H1 (cell line): ENCODE results near the gene KRAS. TPM values are rescaled to one million over a fixed set of nuclear protein-coding genes. Genes with fewer than 3 reads are reported as not detected.

Experiments
- CTCF ChIA-PET: fragments of 300-600 bp; sonication (Branson Sonifier 250); formaldehyde crosslinking; loops from one replicate; lab custom pipeline; 2021; ENCODE audit not compliant: partially characterized antibody; lab: Charles Lee
- POLR2A ChIA-PET: fragments of 300-600 bp; sonication (Branson Sonifier 250); formaldehyde crosslinking; loops from one replicate; lab custom pipeline; 2021; ENCODE audit warnings: inconsistent platforms; ENCODE audit not compliant: partially characterized antibody; lab: Charles Lee
- DNase-seq, 2 experiments: peaks; one replicate each; pipeline versions ENCODE4 v3.0.0 to v3.0.0-alpha.2; 2010 to 2022; ENCODE audit warnings: low spot score in 2 of 2, low read depth in 1 of 2, mixed read lengths in 1 of 2
- FAIRE-seq: peaks from 2 replicates; lab custom pipeline; 2011; peaks lifted over from hg19 to GRCh38; lab: Jason Lieb, UNC
- H2AFZ ChIP-seq: 2 replicates; pipeline ENCODE4 v1.8.1; 2012; ENCODE audit warnings: low read length, inconsistent platforms
- H2AK5ac ChIP-seq: 2 replicates; pipeline ENCODE4 v1.6.1; 2013; ENCODE audit warnings: low read depth, low read length
- H2BK120ac ChIP-seq: replicated peaks from 2 replicates; pipeline ENCODE3; 2013; ENCODE audit warnings: low read depth, low read length, inconsistent platforms
- H2BK12ac ChIP-seq: 2 replicates; pipeline ENCODE4 v1.6.1; 2013; ENCODE audit warnings: low read depth, low read length
- H2BK15ac ChIP-seq: 2 replicates; pipeline ENCODE4 v1.6.1; 2013; ENCODE audit warnings: low read length
- H2BK20ac ChIP-seq: 2 replicates; pipeline ENCODE4 v1.6.1; 2013; ENCODE audit warnings: low read length
- H2BK5ac ChIP-seq: 2 replicates; pipeline ENCODE4 v1.6.1; 2013; ENCODE audit warnings: low read depth, low read length
- H3K14ac ChIP-seq: 2 replicates; pipeline ENCODE4 v1.6.1; 2013; ENCODE audit warnings: inconsistent platforms; ENCODE audit not compliant: insufficient read length
- H3K18ac ChIP-seq: 2 replicates; pipeline ENCODE4 v1.6.1; 2013; ENCODE audit warnings: low read length; ENCODE audit errors: extremely low read depth
- H3K23ac ChIP-seq: 2 replicates; pipeline ENCODE4 v1.6.1; 2013; ENCODE audit warnings: inconsistent platforms; ENCODE audit not compliant: insufficient read length
- H3K23me2 ChIP-seq: 2 replicates; pipeline ENCODE4 v1.6.1; 2013; ENCODE audit warnings: low read depth, low read length
- H3K27ac ChIP-seq: 2 replicates; pipeline ENCODE4 v1.6.1; 2011; ENCODE audit warnings: low read depth, low read length, inconsistent platforms
- H3K27me3 ChIP-seq, 4 experiments: replicated peaks in 1 of 4; 1 replicate in 1 of 4; 2 replicates in 3 of 4; pipeline versions ENCODE4 v1.6.1 to v1.8.1; 2011 to 2013; ENCODE audit warnings: low read length in 3 of 4, mild to moderate bottlenecking in 3 of 4, inconsistent platforms in 2 of 4, mixed read lengths in 2 of 4, moderate library complexity in 1 of 4; ENCODE audit not compliant: control insufficient read depth in 3 of 4, insufficient read depth in 3 of 4; ENCODE audit errors: extremely low read depth in 1 of 4
- H3K36me3 ChIP-seq, 4 experiments: 2 replicates each; pipeline versions ENCODE4 v1.6.1 to v1.8.1; 2011 to 2013; ENCODE audit warnings: mild to moderate bottlenecking in 4 of 4, low read length in 3 of 4, moderate library complexity in 2 of 4, control low read depth in 1 of 4, inconsistent platforms in 1 of 4; ENCODE audit not compliant: insufficient read depth in 4 of 4, control insufficient read depth in 2 of 4
- H3K4ac ChIP-seq: replicated peaks from 2 replicates; pipeline ENCODE3; 2013; ENCODE audit warnings: low read length, low read depth, mixed read lengths, inconsistent platforms; ENCODE audit not compliant: insufficient read length
- H3K4me1 ChIP-seq, 4 experiments: replicated peaks in 1 of 4; 1 replicate in 1 of 4; 2 replicates in 3 of 4; pipeline versions ENCODE4 v1.6.1 to v1.8.1; 2011 to 2013; ENCODE audit warnings: low read length in 3 of 4, inconsistent platforms in 2 of 4, mixed read lengths in 1 of 4; ENCODE audit not compliant: insufficient read depth in 4 of 4, control insufficient read depth in 3 of 4
- H3K4me2 ChIP-seq, 2 experiments: 2 replicates each; pipeline versions ENCODE4 v1.6.1 to v1.8.1; 2011 to 2013; ENCODE audit warnings: low read depth in 2 of 2, low read length in 2 of 2, control low read depth in 1 of 2, inconsistent platforms in 1 of 2, mild to moderate bottlenecking in 1 of 2; ENCODE audit not compliant: insufficient read depth in 1 of 2
- H3K4me3 ChIP-seq, 4 experiments: fragments of 200-600, 300-600 bp in 1 of 4; sonication (generic), shearing (Covaris generic), sonication (Bioruptor Twin) in 1 of 4; 2 replicates each; pipeline versions ENCODE4 v1.5.1 to v1.8.1; 2011 to 2016; ENCODE audit warnings: low read length in 4 of 4, low read depth in 3 of 4, control low read depth in 2 of 4, inconsistent platforms in 2 of 4, mild to moderate bottlenecking in 2 of 4, mixed read lengths in 1 of 4, moderate library complexity in 1 of 4; ENCODE audit not compliant: insufficient read depth in 2 of 4; ENCODE audit errors: extremely low read depth in 1 of 4
- H3K56ac ChIP-seq: replicated peaks from 2 replicates; pipeline ENCODE3; 2013; ENCODE audit warnings: low read depth, mild to moderate bottlenecking, mixed read lengths, low read length, inconsistent platforms; ENCODE audit not compliant: insufficient read length
- H3K79me1 ChIP-seq: 2 replicates; pipeline ENCODE4 v1.6.1; 2013; ENCODE audit warnings: low read depth, low read length, control low read depth
- H3K79me2 ChIP-seq, 2 experiments: 2 replicates each; pipeline versions ENCODE4 v1.6.1 to v1.8.1; 2012 to 2013; ENCODE audit warnings: low read length in 2 of 2, mild to moderate bottlenecking in 2 of 2, inconsistent platforms in 1 of 2; ENCODE audit not compliant: insufficient read depth in 2 of 2, control insufficient read depth in 1 of 2
- H3K9ac ChIP-seq, 4 experiments: replicated peaks in 1 of 4; 1 replicate in 1 of 4; 2 replicates in 3 of 4; pipeline versions ENCODE4 v1.6.1 to v1.8.1; 2011 to 2013; ENCODE audit warnings: low read depth in 3 of 4, low read length in 3 of 4, control low read depth in 2 of 4, mild to moderate bottlenecking in 2 of 4, moderate library complexity in 2 of 4, inconsistent platforms in 1 of 4; ENCODE audit errors: extremely low read depth in 1 of 4
- H3K9me3 ChIP-seq, 2 experiments: 2 replicates each; pipeline versions ENCODE4 v1.6.1 to v1.8.1; 2012 to 2013; ENCODE audit warnings: mild to moderate bottlenecking in 2 of 2, moderate library complexity in 2 of 2, control low read depth in 1 of 2, inconsistent platforms in 1 of 2, low read depth in 1 of 2, low read length in 1 of 2, mixed read lengths in 1 of 2; ENCODE audit not compliant: insufficient read depth in 2 of 2
- H4K20me1 ChIP-seq, 2 experiments: replicated peaks in 1 of 2; 2 replicates each; pipeline versions ENCODE3 to v1.8.1; 2011 to 2013; ENCODE audit warnings: inconsistent platforms in 2 of 2, low read length in 2 of 2, mild to moderate bottlenecking in 1 of 2; ENCODE audit not compliant: insufficient read depth in 2 of 2, control insufficient read depth in 1 of 2
- H4K5ac ChIP-seq: 2 replicates; pipeline ENCODE4 v1.6.1; 2013; ENCODE audit warnings: low read length, low read depth, mixed read lengths, inconsistent platforms; ENCODE audit not compliant: insufficient read length
- H4K8ac ChIP-seq: 2 replicates; pipeline ENCODE4 v1.8.0; 2013; ENCODE audit warnings: mild to moderate bottlenecking, moderate library complexity, low read length, inconsistent platforms; ENCODE audit not compliant: insufficient read depth; ENCODE audit errors: extremely low read depth
- H4K91ac ChIP-seq: replicated peaks from 2 replicates; pipeline ENCODE3; 2013; ENCODE audit warnings: low read length, mixed read lengths, inconsistent platforms; ENCODE audit not compliant: insufficient read length
- BCL11A ChIP-seq, 2 experiments: IDR thresholded peaks; one replicate each; pipeline ENCODE4 v1.6.1; 2011; ENCODE audit warnings: low read depth in 2 of 2, low read length in 2 of 2, mild to moderate bottlenecking in 2 of 2
- BRCA1 ChIP-seq: IDR thresholded peaks from 2 replicates; pipeline ENCODE4 v1.6.1; 2012; ENCODE audit warnings: low read depth, low read length, improper control_type of control experiment
- CEBPB ChIP-seq: IDR thresholded peaks from 2 replicates; pipeline ENCODE4 v1.6.1; 2012; ENCODE audit warnings: low read depth, low read length
- CHD1 ChIP-seq: IDR thresholded peaks from 2 replicates; pipeline ENCODE4 v1.6.1; 2012; ENCODE audit warnings: low read depth, low read length, improper control_type of control experiment
- CREB1 ChIP-seq: IDR thresholded peaks from 2 replicates; pipeline ENCODE4 v1.6.1; 2012; ENCODE audit warnings: inconsistent platforms
- EZH2 ChIP-seq: fragments of 200-600 bp; sonication (generic); IDR thresholded peaks from 2 replicates; pipeline ENCODE4 v1.7.1; 2012; ENCODE audit warnings: low read depth, mild to moderate bottlenecking, moderate library complexity, low read length, inconsistent platforms; ENCODE audit not compliant: severe bottlenecking
- GABPA ChIP-seq: IDR thresholded peaks from 2 replicates; pipeline ENCODE4 v1.6.1; 2011; ENCODE audit warnings: mild to moderate bottlenecking, low read length, moderate library complexity, borderline replicate concordance; ENCODE audit not compliant: insufficient read depth
- GTF2F1 ChIP-seq: IDR thresholded peaks from 2 replicates; pipeline ENCODE4 v1.6.1; 2012; ENCODE audit warnings: low read depth, low read length, improper control_type of control experiment, borderline replicate concordance
- NANOG ChIP-seq: IDR thresholded peaks from 2 replicates; pipeline ENCODE4 v1.6.1; 2011; ENCODE audit warnings: low read length, low read depth, mild to moderate bottlenecking, inconsistent platforms; ENCODE audit not compliant: insufficient read depth, poor library complexity, severe bottlenecking
- RFX5 ChIP-seq: IDR thresholded peaks from 2 replicates; pipeline ENCODE4 v1.6.1; 2011; ENCODE audit warnings: low read depth, low read length, improper control_type of control experiment, borderline replicate concordance
- SAP30 ChIP-seq: fragments of 300-600 bp; sonication (generic); IDR thresholded peaks from 2 replicates; pipeline ENCODE4 v1.7.1; 2012; ENCODE audit warnings: low read length, moderate library complexity, mild to moderate bottlenecking, inconsistent platforms; ENCODE audit not compliant: insufficient read depth, insufficient replicate concordance
- WGBS, 2 experiments: shearing (Covaris generic) in 1 of 2; methylation state at CpG; one replicate each; pipeline versions ENCODE4 v1.1.6 to v1.1.7; 2013 to 2015; ENCODE audit warnings: low lambda C conversion rate in 2 of 2, mixed read lengths in 2 of 2, inconsistent platforms in 1 of 2, low coverage in 1 of 2, missing lambda C conversion rate in 1 of 2; ENCODE audit not compliant: insufficient replicate concordance in 2 of 2, insufficient coverage in 1 of 2, insufficient read length in 1 of 2; ENCODE audit errors: extremely low coverage in 1 of 2, missing lambda C conversion rate in 1 of 2; 5-methylcytosine and 5-hydroxymethylcytosine counted together
- polyA plus RNA-seq, 7 experiments: library from polyadenylated mRNA; depleted of rRNA in 3 of 7; stranded (reverse) in 5 of 7; unstranded in 2 of 7; fragments of >200 nt in 5 of 7; fragments of 200-250 nt in 2 of 7; gene quantifications; 1 replicate in 5 of 7; 2 replicates in 1 of 7; 4 replicates in 1 of 7; pipeline versions ENCODE4 v1.2.1 to v1.2.3, GENCODE V29; 2011 to 2013; ENCODE audit warnings: missing spikeins in 2 of 7, mixed read lengths in 2 of 7
- total RNA-seq: library from RNA; stranded (reverse); fragmentation: NEBNext Ultra II Directional; extraction: Animal tissue kit (Norgen Biotek cat#: 25700); gene quantifications from 2 replicates; pipeline ENCODE4 v1.2.1, GENCODE V29; 2021
- TF ChIP-seq, protein P1 (sequence below), 3 experiments: IDR thresholded peaks; 1 replicate in 2 of 3; 2 replicates in 1 of 3; pipeline versions ENCODE4 v1.5.1 to v1.6.1; 2011; ENCODE audit warnings: low read length in 3 of 3, mild to moderate bottlenecking in 3 of 3, inconsistent platforms in 2 of 3, low read depth in 1 of 3, moderate library complexity in 1 of 3; ENCODE audit not compliant: insufficient read depth in 1 of 3; ENCODE audit errors: control extremely low read depth in 1 of 3

KRAS gene
- total and polyA plus RNA-seq, 2 of the 8 experiments (the other 6 are each of a cell fraction or from before 2014, with no cell fraction given) = 24.8 to 64.6 TPM

DNA sequence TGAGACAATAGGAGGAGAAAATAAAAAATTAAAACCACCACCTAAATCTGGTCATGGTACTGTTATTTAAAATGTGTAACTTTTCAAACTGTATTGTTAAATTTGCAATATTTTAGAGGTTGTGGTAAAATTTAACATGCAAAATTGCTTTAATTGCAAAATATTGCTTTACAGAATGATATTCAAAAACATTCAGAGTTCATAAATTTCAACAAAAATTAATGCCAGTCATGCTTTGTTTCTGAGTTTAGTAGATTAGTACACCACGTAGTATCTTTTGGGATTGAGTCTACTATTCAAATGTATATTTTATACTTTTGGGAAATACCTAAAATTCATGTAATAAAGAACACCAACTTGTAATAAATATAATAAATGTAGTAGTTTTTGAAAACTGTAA lies 37.4 kb downstream of the KRAS start:
- Histone ChIP-seq H4K20me1 (no peaks in the 10 kb centered on the region), H2BK120ac (no peak overlapping the region), H2BK5ac (no peak overlapping the region), H2BK15ac (no peak overlapping the region), H3K79me1 (no peaks in the 10 kb centered on the region), H3K56ac (no peak overlapping the region), H3K27me3 (no peaks in the 10 kb centered on the region), H3K4me3 (no peak overlapping the region), H4K5ac (no peak overlapping the region), H2BK20ac (no peak overlapping the region), H3K4me2 (no peak overlapping the region), H3K18ac (no peak overlapping the region), H3K4me1 (no peaks in the 10 kb centered on the region), H3K27ac (no peak overlapping the region), H4K8ac (no peak overlapping the region), H3K36me3 (peaks cover 0 to 18% (median 1%) of the 10 kb centered on the region in 4 experiments; a peak in 2 of 8 replicates), H2AFZ (no peak overlapping the region), H2AK5ac (no peak overlapping the region), H3K23me2 (no peaks in the 10 kb centered on the region), H3K23ac (no peak overlapping the region), H2BK12ac (no peak overlapping the region), H3K4ac (no peak overlapping the region), H3K9ac (no peak overlapping the region), H4K91ac (no peak overlapping the region), H3K14ac (no peak overlapping the region), H3K79me2 (no peaks in the 10 kb centered on the region), H3K9me3 (no peaks in the 10 kb centered on the region)
- FAIRE-seq (no peak), DNase-seq (no peak)
- ChIA-PET POLR2A (interaction anchor here (0.7 to 1.5 kb wide), 2 partner anchors 11 to 154 kb away, joined by 3 to 4 read pairs; no protein-coding TSS in a partner anchor), CTCF (interaction anchor here (1.0 to 1.5 kb wide), 2 partner anchors 28 to 344 kb away, joined by 3 read pairs; no protein-coding TSS in a partner anchor)
- 83% methylated on average over 1 of the region's 1 CpG; no CpG with 5 or more reads in 1 of the 2 experiments for WGBS, 2 experiments
- TF ChIP-seq CEBPB = no peak
- no peak for TF ChIP-seq BRCA1
- TF ChIP-seq BCL11A (IDR thresholded peaks at IDR 0.05; ENCODE audit: low read depth in 2 of 2, low read length in 2 of 2) = no peak
- no peak for TF ChIP-seq SAP30
- TF ChIP-seq NANOG = no peak
- TF ChIP-seq EZH2 = no peak
- TF ChIP-seq GTF2F1 = no peak
- no peak for TF ChIP-seq CREB1
- TF ChIP-seq, protein P1, sequence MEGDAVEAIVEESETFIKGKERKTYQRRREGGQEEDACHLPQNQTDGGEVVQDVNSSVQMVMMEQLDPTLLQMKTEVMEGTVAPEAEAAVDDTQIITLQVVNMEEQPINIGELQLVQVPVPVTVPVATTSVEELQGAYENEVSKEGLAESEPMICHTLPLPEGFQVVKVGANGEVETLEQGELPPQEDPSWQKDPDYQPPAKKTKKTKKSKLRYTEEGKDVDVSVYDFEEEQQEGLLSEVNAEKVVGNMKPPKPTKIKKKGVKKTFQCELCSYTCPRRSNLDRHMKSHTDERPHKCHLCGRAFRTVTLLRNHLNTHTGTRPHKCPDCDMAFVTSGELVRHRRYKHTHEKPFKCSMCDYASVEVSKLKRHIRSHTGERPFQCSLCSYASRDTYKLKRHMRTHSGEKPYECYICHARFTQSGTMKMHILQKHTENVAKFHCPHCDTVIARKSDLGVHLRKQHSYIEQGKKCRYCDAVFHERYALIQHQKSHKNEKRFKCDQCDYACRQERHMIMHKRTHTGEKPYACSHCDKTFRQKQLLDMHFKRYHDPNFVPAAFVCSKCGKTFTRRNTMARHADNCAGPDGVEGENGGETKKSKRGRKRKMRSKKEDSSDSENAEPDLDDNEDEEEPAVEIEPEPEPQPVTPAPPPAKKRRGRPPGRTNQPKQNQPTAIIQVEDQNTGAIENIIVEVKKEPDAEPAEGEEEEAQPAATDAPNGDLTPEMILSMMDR (IDR thresholded peaks at IDR 0.05; ENCODE audit: control extremely low read depth in 1 of 3, insufficient read depth in 1 of 3, low read depth in 1 of 3, low read length in 3 of 3) = no peak
- no peak for TF ChIP-seq GABPA
- TF ChIP-seq RFX5 = no peak
- TF ChIP-seq CHD1 = no peak
